HG02938 (cell line): ENCODE measurements around the gene SYT6.

Source experiments
- ATAC-seq: cut with Tn5 transposase; IDR thresholded peaks from one replicate; pipeline ENCODE4 v1.9.1; 2021; ENCODE audit warnings: mild to moderate bottlenecking, moderate library complexity; ENCODE audit not compliant: unreplicated experiment

The SYT6 gene

DNA sequence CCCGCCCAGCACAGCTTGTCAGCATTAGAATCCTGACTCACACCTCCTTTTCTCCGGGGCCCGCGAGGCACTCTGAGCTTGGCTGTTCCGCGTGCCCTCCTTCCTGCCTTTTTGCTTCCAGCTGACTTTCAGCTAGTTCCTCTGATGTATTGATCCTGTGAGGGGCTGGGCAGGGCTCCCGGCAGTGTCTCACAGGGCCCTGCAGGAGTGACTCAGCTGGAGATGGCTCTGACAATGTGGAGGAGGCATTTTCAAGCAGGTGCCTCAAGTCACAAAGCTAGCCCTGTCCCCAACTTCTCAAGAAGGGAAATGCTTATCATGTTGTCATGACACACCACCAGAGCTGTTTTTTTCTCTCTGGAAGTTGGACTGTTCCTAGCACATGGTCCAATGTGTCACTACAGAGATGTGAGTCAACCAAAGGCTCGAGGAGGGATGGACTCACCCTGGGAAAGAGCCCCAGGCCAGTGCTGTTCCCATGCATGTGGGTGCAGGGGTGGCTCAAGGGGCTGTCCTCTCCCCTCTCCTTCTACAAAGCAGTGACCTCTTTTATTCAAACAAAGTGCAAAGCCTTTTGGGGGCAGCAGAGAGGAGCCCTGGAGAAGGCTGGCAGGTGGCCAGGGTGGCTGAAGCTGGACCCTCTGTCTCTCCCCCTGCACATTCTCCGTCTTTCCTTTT, 30.6 kb downstream of the SYT6 start:
- ATAC-seq = no peak

DNA sequence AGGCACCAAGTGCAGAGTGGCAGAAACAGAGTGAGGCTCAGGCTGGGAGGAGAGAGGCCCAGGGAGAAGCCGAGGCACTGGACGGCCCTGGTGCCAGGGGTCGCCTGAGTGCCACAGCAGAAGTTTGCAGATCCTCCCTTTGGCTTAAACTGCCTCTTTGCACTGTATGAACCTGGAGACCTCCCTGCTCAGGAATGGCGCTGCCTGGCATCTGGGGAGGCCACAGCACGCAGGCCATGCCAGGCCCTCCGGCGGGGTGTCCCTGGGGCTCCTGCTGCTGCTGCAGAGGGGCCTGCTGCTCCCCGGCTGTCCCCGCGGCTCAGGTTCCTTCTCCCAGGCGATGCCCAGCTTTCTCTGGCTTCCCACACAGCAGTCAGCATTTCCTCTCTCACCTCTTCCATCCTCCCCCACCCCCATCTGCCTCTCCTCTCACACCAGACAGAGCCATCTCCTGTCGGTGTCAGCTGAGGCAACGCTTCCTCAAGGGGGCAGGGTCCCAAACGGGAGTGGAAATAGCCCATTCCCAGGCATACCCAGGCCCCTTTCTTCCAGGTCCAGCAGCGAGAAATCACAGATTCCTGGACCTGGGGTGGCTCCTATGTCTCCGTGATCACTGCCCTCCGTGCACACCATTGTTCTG, 35.2 kb downstream of the SYT6 start:
- ATAC-seq = no peak

DNA sequence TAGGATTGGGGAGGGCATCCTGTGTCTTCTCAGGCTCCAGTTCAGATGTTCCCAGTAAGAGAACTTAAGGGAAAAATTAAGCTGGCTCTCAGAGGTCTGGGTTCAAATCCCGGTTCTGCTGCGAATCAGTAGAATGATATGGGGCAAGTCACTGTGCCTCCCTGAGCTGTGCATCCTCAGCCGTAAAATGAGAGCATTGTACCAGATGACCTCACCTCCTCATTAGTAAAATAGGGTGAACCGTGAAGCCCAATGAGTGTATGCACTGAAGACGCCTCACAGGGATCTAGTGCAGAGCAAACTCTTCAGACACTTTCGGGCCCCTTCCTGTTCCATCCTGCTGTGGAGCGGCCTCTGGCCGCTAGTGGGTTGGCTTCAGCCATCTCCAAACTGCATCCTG, 36.0 kb downstream of the SYT6 start:
- ATAC-seq = no peak

DNA sequence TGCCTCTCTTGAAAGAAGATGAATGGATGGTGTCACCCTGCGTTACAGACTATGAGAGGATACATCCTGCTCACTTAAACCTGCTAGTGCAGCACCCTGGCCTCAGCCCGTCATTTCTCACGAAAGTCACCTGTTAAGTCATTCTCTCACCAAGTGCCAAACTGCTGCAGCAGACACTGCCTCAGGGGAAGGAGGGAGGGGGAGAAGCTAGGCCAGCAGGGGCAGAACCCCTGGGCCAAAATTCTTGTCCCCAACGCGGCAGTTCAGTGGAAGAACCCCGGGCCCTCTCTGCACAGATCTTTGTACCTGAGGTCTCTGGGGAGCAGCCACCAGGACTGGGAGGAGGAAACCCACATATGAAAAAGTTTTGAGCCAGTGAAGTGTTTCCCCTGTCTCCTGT, 37.6 kb downstream of the SYT6 start:
- ATAC-seq = no peak

DNA sequence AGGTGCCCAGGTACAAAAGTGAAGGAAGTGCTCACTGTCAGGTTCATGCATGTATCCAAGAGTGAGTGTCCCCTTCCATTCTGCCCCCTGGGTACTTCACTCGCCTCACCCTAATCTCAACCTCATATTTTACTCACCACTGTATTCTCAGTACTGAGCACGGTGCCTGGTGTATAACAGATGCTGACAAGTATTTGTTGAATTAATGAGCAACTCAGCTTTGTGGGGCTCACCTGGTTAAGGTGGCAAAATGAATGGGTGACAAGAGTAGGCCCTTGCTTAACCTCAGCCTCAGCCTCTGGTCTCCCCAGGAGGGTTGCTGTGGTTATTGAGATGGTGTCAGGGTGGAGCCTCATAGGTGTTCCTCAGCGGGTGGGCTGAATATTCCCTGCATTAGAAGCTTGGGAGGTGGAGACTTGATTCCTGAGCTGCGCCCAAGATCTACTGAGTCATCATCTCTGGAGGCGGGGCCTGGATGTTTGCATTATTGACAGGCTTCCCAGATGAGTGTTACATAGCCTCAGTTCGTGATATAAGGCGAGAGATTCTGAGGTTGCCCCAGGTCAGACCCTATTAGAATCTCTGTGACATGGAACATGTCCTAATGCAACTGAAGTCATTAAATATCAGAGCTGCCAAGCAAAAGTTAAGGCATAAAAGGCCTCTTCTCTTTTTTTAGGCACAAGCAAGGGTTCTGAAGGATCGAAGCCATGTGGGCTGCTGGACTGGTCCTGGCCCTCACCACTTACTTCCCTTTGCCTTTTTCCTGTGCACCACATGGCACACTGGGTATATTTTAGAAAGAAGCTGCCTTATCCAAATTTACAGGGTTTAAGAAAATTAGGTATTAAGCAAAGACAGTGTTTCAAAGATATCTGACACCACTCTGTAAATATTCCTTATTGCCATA, 39.2 kb downstream of the SYT6 start:
- no peak for ATAC-seq

DNA sequence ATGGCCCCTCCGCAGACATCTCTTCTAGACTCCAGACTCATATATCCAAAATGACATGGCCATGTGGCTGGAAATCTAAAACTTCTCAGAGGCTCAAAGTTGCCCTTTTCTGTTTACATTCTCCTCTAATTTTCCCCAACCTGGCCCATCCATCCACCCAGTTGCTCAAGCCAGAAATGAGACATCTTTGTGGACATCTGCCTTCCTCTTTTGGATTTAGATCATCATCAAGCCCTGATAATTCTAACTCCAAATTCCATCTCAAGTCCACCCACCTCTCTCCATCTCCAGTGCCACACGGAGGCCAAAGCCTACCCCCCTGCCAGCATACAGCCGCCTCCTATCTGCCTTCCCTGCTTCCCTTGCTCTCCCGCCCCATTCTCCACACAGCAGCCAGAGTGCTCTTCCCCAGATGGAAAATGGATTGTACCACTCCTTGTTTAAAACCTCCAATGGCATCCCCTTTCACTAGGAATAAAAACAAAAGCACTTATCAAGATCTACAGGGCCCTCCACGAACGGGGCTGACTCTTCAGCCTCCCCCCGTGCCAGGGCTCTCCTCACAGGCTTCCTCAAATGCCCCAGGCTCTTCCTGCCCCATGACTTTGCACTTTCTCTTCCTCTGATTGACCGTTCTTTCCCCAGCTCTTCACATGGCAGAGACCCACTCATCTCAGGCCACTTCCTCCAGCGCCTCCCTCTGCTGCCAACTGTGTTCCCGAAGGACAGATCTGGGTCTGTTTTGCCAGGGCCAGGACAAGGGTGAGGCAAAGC, 40.1 kb downstream of the SYT6 start:
- ATAC-seq = no peak

DNA sequence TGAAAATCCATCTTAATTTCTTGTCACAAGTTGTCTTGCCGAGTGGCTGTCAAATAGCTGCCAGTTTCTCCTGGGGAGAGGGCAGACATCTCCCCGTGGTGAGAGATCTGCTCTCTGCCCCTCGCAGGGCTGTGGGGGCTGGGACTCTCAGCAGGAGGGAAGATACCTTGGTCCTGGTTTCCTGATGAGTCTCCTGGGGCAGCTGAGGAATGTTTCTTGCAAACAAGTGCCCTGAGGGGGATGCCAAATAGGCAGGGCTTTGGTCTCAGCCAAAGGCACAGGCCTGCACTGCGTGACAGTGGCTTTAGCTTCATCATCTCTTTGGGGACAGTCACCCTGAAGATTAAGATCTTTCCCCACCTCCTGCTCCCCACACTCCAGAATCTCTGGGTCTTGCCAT, 40.9 kb downstream of the SYT6 start:
- no peak for ATAC-seq

DNA sequence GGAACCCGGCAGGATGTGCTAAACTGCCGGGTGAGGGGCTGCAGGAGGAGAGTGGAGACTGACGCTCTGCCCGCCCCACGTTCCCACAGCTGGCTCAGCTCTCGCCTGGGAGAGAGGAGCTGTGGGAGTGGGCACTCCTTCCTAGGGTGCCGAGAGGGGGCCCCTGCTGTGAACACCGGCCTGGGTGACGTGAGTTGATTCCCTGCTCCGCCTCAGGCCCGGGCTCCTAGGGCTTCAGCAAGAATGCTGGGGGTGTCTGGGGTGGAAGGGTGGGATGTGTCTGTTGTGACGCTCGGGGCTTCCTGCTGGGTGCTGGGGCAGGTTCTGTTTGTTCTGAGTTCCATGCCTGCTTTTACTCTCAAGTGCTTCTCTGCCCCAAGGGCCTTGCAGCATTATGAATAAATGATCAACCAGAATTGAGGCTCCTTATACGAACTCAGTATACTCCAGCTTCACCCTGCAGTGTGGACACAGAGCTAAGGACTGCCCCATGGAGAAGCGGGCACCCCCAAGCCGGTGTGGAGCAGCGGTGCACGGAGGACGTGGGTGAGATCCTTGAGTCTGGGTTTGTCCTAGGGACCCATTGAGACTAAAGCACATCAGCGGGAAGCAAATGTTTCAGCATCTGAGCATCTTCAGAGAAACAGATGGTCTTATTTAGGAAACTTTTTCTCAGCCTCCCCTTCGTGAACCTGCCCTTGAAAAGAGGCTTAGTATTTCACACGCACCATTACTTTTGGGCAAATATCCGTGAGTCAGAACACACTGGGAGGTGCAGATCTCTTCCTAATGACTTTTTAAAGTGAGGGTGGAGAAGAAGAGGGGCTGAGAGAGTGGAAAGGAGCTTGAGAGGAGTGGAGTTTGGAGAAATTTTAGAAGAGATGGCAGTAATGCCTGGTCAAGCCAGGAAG, 41.7 kb downstream of the SYT6 start:
- ATAC-seq = no peak

DNA sequence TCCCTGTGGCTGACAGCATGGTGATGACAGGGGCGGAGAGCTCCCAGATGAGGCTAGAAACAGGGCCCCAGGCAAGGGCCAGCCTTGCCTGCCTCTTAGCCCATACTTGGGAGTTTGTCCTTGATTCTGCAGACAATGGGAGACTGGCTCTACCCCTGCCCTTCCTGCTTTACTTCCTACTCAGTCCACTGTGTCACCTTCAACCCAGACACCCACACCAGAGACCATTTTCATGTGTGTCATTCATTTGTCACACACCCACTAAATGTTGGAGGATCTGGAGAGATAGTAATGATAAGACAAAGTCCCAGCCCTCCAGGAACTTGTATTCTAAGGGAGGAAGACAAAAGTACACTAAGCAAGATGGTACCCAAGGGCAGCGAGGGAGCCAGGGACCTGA, 43.7 kb downstream of the SYT6 start:
- ATAC-seq = no peak

DNA sequence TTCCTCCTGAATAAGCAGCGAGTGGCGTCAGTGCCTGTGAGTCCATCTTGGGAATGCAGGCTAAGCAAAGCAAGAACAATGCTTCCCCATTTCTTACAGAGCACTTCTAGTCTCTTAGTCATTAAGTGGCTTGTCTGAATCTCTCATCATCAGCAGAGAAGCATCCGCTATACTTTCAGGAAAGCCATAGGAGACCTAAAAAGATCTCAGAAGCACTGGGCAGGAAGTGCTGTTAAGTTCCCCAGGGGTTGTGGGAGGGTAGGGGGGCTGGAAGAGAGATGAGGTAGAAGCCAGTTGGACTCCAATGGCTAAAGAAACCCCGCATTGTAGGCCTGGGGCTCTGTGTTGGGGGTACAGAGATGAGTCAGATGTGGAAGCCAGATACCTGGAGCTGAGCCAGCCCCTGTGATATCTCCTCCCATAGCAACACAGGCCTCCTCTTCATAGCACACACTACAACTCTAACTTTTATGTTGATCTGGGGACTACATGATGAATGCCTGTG, 44.9 kb downstream of the SYT6 start:
- ATAC-seq = peak; percentile 90

DNA sequence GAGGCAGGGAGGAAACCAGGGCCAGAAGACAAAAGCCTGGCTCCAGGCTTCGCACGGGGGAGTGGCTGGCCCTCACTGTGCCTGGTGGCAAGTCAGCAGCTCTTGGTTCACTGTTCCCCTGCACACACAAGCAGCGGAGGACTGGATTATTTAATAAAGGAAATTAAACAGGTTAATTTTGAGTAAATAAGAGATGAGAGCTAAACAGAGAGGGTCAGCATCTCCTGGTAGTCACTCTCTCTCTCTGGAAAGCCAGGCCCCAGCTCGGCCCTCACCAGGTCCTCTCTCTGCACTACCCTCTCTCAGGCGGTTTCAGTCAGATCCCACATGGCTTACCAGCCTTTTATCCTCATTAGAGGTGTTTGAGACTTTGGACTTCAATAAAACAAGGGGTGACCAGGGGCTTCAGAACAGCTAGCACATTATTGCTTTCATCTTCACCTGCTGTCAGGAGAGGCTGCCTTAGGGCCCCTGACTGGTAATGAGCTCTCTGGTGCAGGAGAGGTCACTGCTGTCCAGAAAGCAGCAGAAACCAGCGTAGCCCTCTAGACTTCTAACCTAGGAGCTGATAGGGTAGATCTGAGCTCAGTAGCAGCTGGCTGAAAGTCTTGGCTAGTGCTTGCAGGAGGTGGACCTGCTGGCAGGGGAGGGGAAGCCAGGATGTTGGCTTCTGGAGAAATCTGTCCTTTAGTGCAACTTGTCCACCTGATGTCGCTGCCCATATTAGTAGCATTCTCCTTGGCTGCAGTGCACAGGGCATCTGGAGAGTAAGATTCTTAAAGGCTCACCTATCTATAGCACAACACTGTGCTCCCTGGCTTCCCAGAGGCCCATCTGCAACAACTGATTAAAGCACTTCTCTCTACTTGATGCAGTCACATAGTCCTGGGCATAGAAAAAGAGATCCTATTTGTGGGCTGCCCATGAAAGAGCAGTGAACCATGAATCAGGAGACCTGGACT, 45.9 kb downstream of the SYT6 start:
- ATAC-seq = no peak

DNA sequence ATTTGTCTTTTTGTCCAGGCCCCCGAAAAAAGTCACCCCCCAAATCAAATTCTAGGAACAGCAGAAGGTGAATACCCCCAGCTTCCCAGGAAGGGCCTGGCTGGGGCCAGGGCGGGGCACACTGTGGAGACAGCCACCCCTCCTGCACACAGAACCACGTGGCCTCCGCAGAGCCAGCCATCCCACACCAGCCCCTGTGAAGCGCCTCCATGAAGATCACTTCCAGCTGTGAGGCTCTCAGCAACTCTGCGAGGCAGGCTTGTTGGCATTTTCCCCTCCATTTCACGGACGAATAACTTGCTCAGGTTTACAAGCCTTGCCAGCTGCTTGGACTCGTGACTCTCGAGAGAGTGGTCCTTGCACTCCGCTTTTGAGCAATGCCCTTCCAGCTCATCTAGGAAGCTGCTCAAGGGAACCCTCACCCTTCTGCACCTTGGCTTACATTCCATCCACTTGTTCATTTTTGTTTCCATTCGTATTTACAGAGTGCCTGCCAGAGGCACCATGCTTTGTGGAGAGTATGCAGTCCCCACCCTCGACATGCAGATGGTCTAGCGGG, 48.2 kb downstream of the SYT6 start:
- ATAC-seq = no peak

DNA sequence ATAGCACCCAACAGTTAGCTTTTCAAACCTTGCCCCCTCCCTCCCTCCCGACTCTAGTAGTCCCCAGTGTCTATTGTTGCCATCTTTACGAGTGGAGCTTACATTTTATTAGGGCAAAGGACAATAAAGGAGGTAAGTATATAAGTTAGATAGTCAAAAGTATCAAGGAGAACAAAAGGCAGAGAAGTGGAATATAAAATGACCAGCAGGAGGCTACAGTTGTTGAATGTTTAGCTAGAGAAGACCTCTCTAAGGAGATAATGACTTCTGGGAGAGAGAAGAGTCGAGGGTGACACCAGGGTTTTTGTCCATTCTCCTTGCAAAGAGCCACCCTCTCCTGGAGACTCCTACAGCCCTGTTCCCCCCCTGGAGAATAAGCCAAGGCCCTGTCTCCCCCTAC, 48.7 kb downstream of the SYT6 start:
- no peak for ATAC-seq

DNA sequence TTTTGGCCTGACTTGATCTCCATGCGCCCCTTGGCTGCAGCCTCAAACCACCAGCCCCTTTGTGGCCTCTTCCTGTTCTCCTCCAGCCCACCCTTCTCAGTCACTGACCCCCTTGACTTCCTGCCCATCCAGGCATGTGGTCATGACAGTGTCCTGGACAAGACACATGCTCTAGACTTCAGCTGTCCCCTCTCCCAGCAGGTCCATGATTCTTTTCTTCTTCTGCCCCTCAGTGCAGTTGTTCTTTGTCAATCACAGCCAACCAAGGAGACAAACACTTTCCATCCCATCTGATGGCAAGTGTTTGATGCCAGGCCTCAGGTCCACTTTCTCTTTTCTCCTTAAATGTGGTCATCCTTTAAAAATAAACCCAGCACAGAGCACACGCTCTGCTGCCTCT, 49.7 kb downstream of the SYT6 start:
- no peak for ATAC-seq

DNA sequence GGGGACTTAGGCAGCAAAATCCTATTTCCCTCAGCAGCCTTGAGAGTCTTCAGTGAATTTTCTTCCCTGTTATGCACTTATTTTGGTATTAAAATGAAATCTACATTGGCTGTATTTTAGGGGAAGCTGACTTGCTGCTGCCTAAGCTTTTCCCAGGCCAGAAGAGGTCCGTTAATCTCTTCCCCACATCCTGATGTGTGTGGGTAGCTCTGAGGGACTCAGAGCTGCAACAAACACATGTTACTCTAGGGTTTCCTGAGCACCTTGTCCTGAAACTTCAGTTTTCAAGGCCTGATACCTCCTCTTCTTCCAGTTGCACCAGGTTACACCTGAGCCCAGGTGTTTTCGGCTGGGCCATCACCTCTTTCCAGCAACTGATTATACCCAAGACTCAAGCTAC, 51.5 kb downstream of the SYT6 start:
- no peak for ATAC-seq

DNA sequence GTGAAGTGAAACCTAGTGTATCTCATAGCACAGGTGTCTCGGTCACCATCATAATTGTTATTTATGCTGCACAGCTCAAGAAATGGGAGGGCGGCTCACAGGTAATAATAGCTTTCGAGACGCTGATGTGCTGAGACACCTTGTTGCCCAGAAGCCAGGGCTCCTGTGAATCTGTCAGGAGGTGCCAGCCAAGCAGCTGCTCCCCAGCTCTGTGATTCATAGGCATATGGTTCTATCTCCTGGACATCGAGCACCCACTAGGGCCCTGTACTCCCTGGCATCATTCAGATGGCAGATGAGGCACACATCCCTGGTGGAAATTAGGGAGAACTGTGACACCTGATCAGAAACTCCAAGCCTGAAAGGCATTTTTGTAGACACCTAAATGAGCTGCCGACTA, 53.5 kb downstream of the SYT6 start:
- no peak for ATAC-seq

DNA sequence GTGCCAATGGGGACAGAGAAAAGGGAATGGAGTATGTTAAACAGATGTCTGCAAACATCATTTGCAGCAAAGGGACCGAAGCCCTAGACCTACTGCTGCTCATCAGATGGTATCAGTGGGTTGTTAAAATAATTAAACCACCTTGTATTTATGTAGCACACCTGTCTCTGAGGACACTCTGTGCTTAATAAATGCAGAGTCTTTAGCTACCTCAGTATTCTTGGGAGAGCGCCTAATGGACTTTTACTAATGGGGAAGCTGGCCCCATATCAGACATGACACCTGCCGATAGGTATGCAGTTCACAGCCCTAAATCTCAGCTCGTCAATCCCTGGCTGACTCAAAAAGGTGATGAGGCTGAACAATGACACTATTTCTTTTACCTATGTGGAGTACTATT, 54.4 kb downstream of the SYT6 start:
- no peak for ATAC-seq

DNA sequence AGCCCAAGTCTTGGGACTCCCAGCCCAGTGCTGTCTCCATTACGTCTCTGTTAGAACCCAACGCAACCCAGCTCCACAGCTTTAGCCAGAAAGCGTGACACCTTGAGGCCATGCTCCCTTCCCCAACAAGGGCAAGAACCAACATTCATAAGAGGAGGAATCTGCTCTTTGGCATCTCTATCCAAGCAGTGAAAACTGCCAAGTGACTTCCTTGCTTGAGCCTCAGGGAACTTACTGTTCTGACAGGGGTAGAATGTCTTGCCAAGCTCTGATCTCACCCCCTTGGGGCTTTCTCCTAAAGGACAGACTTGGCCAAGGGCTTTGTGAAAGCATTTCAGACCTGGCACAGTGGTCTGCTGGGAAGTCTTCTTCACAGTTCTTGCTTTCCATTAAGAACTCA, 56.6 kb downstream of the SYT6 start:
- no peak for ATAC-seq

DNA sequence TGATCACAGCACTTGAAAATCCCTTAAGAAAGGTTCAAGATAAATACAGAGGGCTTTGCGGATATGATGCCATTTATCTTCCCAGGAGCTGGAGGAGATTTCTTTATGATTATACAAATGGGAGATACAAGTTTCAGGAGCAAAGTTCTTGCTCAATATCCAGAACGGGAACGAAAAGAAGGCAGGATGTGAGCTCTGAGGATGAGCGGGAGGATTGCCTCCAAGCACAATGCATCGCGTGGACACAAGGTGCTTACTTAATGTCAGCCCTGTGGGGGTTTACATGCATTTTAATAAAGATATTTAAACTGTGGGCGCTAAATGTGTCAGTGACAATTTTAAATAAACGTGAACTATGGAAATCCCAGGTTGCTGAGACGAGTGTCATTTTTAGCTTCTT, 59.0 kb downstream of the SYT6 start:
- ATAC-seq = no peak
